Nasal cavity respiratory epithelium epithelial cell of viscerocranial mucosa (primary cell): ENCODE data around the gene RUNX3. TPM values are rescaled to one million over a fixed set of nuclear protein-coding genes. Genes with fewer than 3 reads are reported as not detected.

Experiments used
- total RNA-seq: library from RNA; depleted of rRNA; stranded (reverse); fragments of >200 nt; gene quantifications from 2 replicates; pipeline ENCODE4 v1.2.3, GENCODE V29; 2014

Gene RUNX3
- total RNA-seq, result 0.34 and 0.50 TPM in 2 replicates

GRCh38 chr1:24930260-24931145, at the start of gene RUNX3:
TSS of gene RUNX3 (minus strand) at chr1:24930276. CDS start at chr1:24929868, 408 bp downstream.

Other genes with a start within 250 kb of the RUNX3 start
- 199 and 210 TPM in 2 replicates for gene CLIC4, start 184.8 kb downstream of the RUNX3 start, total RNA-seq